GM12864 (cell line): ENCODE results near the gene OSM.

Experiments
- DNase-seq: peaks from one replicate; pipeline ENCODE4 v3.0.0-alpha.2; 2011; ENCODE audit warnings: low read depth
- H3K4me3 ChIP-seq: 2 replicates; pipeline ENCODE4 v1.5.1; 2011; ENCODE audit warnings: mild to moderate bottlenecking, low read depth, low read length, control low read depth
- TF ChIP-seq, protein P1 (sequence below): IDR thresholded peaks from 2 replicates; pipeline ENCODE4 v1.5.1; 2011; ENCODE audit warnings: low read depth, mild to moderate bottlenecking, moderate library complexity, low read length, control low read depth, inconsistent platforms; ENCODE audit errors: missing control alignments

Gene OSM

DNA sequence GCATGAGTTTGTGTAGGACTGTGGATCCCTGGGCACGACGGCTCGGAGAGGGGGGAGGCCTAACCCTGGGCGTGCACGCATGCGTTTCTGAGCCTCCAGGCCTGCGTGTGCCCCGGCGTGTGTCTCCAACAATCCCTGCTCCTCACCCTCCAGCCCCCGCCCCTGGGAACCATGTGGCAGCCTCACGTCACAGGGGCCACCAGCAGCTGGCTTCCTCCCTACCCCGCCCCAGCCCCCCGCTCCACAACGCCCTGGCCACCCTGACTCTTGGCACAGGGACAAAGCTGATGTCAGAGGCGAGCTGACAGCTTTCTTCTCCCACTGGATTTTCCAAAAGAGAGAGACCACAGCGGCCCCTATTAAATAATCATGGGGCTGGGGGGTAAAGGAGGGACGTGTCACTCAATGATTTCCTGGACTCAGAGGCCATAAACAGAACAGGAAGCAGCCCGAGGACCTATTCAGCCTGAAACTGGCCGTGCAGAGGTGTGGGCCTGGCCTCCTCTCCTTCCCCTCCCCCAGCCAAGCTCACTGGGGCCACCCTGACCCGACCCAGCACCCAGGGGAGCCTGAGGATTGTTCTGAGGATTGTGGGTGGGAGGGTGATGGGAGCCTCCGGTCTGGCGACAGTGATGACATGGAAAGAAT, 13.3 kb downstream of the OSM start:
- H3K4me3 ChIP-seq, result no peak overlapping the region
- no peak for DNase-seq
- TF ChIP-seq, protein P1, sequence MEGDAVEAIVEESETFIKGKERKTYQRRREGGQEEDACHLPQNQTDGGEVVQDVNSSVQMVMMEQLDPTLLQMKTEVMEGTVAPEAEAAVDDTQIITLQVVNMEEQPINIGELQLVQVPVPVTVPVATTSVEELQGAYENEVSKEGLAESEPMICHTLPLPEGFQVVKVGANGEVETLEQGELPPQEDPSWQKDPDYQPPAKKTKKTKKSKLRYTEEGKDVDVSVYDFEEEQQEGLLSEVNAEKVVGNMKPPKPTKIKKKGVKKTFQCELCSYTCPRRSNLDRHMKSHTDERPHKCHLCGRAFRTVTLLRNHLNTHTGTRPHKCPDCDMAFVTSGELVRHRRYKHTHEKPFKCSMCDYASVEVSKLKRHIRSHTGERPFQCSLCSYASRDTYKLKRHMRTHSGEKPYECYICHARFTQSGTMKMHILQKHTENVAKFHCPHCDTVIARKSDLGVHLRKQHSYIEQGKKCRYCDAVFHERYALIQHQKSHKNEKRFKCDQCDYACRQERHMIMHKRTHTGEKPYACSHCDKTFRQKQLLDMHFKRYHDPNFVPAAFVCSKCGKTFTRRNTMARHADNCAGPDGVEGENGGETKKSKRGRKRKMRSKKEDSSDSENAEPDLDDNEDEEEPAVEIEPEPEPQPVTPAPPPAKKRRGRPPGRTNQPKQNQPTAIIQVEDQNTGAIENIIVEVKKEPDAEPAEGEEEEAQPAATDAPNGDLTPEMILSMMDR, result no peak

DNA sequence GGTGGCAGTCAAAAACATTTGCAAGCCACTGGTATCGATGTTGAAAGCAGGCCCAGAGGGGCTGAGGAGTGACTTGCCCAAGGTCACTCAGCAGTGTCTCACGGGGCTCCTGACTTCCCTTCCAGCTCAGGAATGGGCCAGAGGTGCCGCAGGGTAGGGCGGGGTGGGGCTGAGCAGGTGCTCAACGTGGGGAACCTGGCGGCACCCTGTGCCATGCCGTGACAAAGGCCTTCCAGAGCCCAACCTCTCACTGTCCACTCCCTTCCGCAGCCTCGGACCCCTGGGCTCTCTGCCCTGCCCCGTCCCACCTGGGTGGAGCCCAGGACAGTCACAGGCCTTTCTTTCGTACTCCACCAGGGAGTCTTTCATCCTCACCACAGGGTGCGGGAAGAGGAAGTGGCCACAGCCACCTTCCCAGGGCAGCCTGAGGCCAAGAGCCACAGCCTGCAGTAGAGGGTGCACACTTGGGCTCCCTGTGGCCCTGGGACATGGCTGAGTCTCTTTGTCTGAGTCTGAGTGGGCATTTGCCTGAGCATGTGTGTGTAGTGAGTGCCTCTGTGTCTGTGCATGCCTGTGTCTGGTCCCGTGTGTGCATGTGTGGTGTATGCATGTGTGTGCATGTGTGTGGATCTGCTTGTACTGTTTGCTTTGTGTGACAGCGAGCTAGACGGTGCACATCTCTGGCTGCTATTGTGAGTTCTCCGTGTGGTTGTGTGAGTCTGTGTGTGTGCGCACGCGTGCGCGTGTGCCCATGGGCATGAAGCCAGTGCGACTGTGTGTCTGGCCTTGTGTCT, 14.0 kb downstream of the OSM start:
- no peak for DNase-seq
- TF ChIP-seq, protein P1, result no peak

DNA sequence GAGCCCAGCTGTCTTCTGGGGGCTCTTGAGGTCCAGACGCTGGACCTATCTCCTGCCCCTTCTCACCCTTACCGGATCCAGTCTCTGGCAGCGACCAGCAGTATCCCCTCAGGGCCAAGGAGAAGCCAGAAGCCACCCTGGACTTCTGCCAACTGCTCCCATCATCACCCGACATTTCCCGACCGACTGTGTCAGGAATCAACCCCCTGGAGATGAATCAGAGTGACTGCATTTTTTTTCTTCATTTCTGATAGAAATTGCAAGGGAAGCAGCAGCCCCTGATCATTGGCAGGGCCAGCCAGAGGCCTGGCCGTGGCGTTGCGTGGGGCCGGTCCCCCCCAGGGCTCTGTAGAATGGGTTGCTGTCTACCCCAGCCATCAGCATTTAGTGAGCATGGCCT, 14.9 kb downstream of the OSM start:
- no peak overlapping the region for H3K4me3 ChIP-seq
- DNase-seq, result no peak
- TF ChIP-seq, protein P1, result no peak

More for the DNA sequence above, 14.0 kb downstream of the OSM start:
- no peak overlapping the region for H3K4me3 ChIP-seq

DNA sequence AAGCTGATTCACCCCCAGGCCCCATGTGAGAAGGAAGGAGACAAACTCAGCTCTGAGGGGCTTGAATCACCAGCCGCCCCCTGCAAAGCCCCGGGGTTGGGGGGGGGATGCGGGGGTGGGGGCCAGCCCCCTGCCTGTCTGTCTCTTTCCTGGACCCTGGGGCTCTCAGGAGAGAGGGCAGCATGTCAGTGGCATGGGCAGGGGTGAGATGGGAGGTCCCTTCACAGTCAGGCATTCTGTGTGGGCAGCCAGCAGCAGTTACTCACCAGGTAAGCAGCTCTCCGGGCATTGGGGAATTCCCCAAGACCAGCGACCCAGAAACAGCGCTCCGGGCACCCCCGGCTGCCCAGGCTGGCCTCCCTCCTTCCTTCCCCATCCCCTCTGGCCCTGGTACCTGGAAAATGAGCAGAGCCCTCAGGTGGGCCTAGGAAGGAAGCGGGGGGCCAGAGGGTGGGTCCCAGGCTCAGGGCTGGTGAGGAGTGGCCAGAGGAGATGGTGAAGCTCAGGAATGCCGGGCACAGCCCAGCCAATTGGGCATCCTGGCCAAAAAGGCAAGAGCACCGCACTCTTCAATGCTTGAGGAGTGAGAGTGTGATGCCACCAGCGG, 15.9 kb downstream of the OSM start:
- TF ChIP-seq, protein P1, result no peak
- no peak for DNase-seq
- no peak overlapping the region for H3K4me3 ChIP-seq

DNA sequence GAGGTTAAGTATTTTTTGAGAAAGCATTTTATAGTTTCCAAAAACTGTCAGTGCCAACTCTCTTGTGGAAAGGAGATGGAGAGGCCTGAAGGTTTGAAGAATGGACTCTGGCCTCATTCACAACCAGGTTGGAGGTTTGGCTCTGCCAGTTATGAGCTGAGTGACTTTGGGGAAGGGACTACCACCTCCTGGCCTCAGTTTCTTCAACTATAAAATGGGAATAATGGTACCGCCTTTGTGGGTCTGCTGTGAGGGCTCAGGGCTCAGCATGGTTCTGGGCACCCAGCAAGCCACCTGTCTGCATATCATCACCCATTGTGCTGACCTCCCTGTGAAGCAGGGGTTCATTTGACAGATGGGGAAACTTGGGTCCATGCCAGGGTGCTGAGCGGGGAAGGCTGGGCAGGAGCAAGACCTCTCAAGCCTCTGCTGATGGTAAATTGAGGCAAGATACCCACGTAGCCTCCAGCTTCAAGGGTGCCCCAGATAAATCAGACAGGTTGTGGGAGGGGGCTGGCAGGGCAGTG, 16.5 kb downstream of the OSM start:
- TF ChIP-seq, protein P1, result no peak
- no peak for DNase-seq
- no peak overlapping the region for H3K4me3 ChIP-seq

- TF ChIP-seq, protein P1, result no peak
- no peak for DNase-seq
- no peak overlapping the region for H3K4me3 ChIP-seq
These were observed 17.3 kb downstream of the OSM start for GRCh38 chr22:30249049-30250038.
